Stimulated activated CD8-positive, alpha-beta memory T cell treated with anti-CD3 and anti-CD28 coated beads, Interleukin-4, amount 100 ng/mL, for 4 hours (primary cell): ENCODE results near the gene TBCC.
"Not testable (repeated sequence)": the region's sequence is repeated elsewhere in the genome, so short reads cannot be mapped to it uniquely, and the experiment has no call there.

Experiments
- DNase-seq, 2 donors: peaks; one replicate each; pipeline ENCODE4 v3.0.0-alpha.2; 2020; ENCODE audit warnings: low read depth in 2 of 2, low spot score in 1 of 2

The TBCC gene

GRCh38 chr6:42733867-42734481, 11.9 kb downstream of the TBCC start:
- not testable (repeated sequence) for DNase-seq

- DNase-seq, result no peak
Measured at GRCh38 chr6:42729731-42730130, 16.2 kb downstream of the TBCC start.

DNA sequence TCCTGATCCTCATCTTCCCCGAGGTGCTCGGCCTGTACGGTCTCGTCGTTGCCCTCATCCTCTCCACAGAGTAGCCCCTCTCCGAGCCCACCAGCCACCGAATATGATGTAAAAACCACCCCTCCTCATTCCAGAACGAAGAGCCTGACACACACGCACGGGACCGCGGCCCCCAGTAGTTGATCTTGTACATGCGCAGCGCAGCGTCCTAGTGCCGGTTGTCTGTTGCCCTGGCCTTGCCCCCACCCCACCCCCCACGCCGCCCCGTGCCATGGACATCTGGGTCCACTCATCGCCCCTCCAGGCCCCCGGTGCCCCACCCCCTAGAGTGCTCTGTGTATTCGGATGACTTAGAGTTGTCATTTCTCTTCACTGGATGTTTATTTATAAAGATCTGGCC, 18.3 kb downstream of the TBCC start:
- DNase-seq, result no peak

- DNase-seq, result no peak
Measured at GRCh38 chr6:42727087-42727611, 18.8 kb downstream of the TBCC start.

DNA sequence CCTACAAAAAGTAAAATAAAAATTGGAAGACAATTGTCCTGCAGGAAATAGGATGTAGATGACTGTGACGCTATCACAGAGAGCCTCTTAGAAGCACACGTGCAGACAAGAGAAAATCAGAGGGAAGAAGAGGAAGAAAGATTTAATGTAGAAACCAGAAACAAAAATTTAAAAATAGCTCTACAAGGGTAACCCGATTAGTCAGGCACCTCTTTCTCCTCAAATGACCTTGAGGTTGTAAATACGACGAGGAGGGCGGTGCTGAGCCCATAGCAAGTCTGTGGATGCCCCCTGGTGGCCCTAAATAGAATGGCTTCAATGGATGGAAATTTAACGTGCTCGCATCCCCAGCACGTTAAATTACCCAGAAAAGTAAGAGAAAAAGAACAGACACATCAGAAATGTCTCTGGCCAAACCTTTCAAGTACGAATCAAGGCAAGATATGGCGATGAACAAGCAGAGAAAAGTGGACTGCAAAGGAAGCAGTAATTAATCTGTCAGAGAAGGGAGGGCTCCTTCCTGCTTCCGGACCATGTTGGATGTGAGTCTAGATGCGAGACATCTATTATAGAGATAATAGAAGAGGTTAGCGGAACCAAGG, 19.3 kb downstream of the TBCC start:
- DNase-seq, result peak; percentile 41 to 51

GRCh38 chr6:42726026-42726425, 19.9 kb downstream of the TBCC start:
- DNase-seq, result no peak

DNA sequence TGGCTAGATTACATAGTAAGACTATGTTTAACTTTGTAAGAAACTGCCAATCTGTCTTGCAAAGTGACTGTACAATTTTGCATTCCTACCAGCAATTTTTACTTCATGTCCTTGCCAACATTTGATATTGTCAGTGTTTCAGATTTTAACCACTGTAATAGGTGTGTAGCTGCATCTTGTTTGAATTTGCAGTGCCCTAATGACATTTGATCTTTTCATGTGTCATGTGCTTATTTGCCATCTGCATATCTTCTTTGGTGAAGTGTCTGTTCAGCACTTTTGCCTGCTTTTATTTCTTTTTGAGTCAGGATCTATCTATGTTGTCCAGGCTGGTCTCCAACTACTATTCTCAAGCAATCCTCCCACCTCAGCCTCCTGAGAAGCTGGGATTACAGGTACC, 21.1 kb downstream of the TBCC start:
- no peak for DNase-seq

DNA sequence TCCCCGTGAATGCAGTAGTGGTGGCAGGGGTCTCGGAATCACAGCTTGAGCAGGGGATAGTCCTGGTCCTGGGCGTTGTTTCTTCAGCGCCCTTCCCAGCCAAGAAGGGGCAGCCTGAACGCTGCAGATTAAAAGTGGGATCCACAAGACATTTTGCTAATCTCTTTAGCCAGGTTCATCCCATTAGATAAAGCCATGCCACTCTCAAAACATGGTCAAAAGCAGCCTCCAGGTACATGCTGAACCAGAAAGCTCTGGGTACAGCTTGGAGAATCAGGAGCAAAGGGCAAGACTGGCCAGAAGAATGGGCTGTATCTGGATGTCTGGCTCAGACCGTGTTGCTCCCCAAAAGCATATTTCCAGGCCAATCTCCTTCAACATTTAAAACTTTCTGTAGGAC, 23.4 kb downstream of the TBCC start, which contains the start of gene PRPH2:
TSS of gene PRPH2 (minus strand) at position 101 of the 400 bp plus-strand sequence. CDS start 263 bp downstream, outside the sequence.
- no peak for DNase-seq

- DNase-seq, result no peak
Measured at GRCh38 chr6:42720739-42721138, 25.2 kb downstream of the TBCC start.

- DNase-seq, result no peak
Measured at GRCh38 chr6:42715871-42716270, 30.0 kb downstream of the TBCC start.

DNA sequence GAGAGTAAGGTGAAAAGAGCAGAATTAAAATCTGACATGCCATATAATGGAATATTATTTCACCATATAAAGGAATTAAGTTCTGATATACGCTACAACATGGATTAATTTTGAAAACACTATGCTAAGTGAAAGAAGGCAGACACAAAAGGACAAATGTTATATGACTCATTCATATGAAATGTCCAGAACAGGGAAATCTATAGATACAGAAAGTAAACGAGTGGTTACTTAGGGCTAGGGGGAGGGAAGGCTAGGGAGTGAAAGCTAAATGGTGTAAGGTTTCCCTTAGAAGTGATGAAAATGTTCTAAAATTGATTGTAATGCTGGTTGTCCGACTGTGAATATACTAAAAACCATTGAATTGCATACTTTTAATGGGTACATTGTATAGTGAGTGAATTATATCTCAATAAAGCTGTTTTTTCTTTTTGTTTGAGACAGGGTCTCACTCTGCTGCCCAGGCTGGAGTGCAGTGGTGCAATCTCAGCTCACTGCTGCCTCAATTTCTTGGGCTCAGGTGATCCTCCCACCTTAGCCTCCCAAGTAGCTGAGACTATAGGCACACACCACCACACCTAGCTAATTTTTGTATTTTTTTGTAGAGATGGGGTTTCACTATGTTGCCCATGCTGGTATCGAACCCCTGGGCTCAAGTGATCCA, 31.7 kb downstream of the TBCC start:
- DNase-seq, result no peak

GRCh38 chr6:42711930-42712329, 34.0 kb downstream of the TBCC start:
- DNase-seq, result no peak

- DNase-seq, result no peak
Measured at GRCh38 chr6:42710316-42710715, 35.6 kb downstream of the TBCC start.

DNA sequence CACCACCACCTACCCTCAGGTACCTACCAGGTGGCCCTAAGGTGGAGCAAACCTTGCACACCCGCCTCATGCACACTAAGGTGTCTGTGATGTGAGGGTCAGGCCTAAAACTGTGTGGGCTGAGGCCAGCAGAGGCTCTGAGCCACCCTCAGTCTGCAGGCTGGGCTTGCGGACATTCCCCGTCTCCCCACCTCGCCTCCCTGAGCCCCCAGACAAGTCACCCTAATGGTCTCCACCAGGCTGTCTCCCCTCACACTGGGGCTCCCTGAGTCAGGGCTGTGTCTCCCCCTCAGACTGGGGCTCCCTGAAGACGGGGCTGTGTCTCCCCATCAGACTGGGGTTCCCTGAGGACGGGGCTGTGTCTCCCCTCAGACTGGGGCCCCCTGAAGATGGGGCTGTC, 36.0 kb downstream of the TBCC start:
- no peak for DNase-seq

GRCh38 chr6:42708096-42708495, 37.8 kb downstream of the TBCC start:
- no peak for DNase-seq

DNA sequence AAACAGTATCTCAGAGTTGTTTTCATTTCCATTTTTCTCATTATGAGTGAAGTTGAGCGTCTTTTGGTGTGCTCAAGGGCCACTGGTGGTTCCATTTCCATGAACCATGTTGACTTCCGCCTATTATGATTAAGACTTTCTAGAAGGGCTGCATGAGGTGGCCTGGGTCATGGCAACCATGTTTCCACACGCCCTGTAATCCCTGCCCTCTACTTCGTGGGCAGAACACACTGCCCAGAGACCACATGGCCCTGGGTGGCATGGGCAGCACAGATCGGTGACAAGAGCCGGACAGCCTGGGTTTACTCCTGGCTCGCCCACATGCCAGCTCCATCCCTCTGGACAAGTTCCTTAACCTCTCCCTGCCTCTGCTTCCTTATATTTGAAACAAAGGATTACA, 38.3 kb downstream of the TBCC start:
- no peak for DNase-seq

DNA sequence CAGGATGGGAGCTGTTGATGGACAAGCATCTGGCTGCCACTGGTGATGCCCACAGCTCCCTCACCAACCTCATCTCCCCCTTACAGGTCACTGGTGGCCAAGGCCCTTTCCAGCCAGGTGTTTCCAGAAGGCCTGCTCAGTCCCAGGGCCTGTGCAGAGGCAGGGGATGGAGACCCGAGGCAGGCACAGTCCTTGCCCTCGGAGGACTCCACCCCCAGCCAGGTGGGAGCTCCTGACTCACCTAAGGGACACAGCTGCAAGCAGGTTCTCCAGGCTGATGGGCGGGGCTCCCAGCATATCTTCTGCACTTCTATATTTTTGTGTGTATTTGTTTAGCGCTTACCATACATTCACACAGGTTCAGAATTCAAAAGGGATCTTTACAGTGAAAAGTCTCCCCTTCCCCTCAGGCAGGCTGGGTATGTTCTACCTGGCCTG, 40.9 kb downstream of the TBCC start:
- no peak for DNase-seq

- no peak for DNase-seq
Measured at GRCh38 chr6:42704251-42704936, 41.5 kb downstream of the TBCC start.

DNA sequence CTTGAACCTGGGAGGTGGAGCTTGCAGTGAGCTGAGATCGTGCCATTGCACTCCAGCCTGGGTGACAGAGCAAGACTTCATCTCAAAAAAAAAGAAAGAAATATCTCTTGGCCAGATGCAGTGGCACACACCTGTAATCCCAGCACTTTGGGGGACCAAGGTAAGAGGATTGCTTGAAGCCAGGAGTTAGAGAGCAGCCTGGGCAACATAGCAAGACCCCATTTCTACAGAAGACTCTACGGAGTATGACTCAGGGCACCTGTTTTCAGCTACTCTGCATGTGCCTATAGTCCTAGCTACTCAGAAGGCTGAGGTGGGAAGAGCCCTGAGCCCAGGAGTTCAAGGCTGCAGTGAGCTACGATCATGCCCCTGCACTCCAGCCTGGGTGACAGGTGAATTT, 43.1 kb downstream of the TBCC start:
- DNase-seq, result not testable (repeated sequence)

- no peak for DNase-seq
Measured at GRCh38 chr6:42702200-42702599, 43.7 kb downstream of the TBCC start.

- DNase-seq, result no peak
Measured at GRCh38 chr6:42698217-42698616, 47.7 kb downstream of the TBCC start.

- DNase-seq, result no peak
Measured at GRCh38 chr6:42697268-42697655, 48.6 kb downstream of the TBCC start.
